ENCODE measurements around the gene EXOC3L1.

EXOC3L1 gene

GRCh38 chr16:67158637-67159600 is 31.0 kb downstream of the EXOC3L1 start:
- DNase-seq = no peak

- DNase-seq = no peak
Observed at GRCh38 chr16:67157892-67158635, 31.9 kb downstream of the EXOC3L1 start.

- DNase-seq = no peak
Observed at GRCh38 chr16:67157106-67157748, 32.7 kb downstream of the EXOC3L1 start.

GRCh38 chr16:67156143-67156844 is 33.6 kb downstream of the EXOC3L1 start:
- DNase-seq = no peak

- DNase-seq = peak; percentile 62
Observed at GRCh38 chr16:67155295-67156142, 34.4 kb downstream of the EXOC3L1 start.

GRCh38 chr16:67154578-67155294 is 35.2 kb downstream of the EXOC3L1 start:
- no peak for DNase-seq

- no peak for DNase-seq
Observed at GRCh38 chr16:67151431-67152097, 38.4 kb downstream of the EXOC3L1 start.

GRCh38 chr16:67150833-67151396 is 39.0 kb downstream of the EXOC3L1 start, which contains the start of gene B3GNT9:
Gene B3GNT9 (minus strand): TSS chr16:67150998. CDS start chr16:67150485, 513 bp downstream.
- DNase-seq = peak; percentile 75

- peak; percentile 78 for DNase-seq
Observed at GRCh38 chr16:67150047-67150832, 39.7 kb downstream of the EXOC3L1 start.

GRCh38 chr16:67149276-67150046 is 40.5 kb downstream of the EXOC3L1 start:
- no peak for DNase-seq

- no peak for DNase-seq
Observed at GRCh38 chr16:67148656-67149275, 41.2 kb downstream of the EXOC3L1 start.

- no peak for DNase-seq
Observed at GRCh38 chr16:67148221-67148620, 41.7 kb downstream of the EXOC3L1 start.

- no peak for DNase-seq
Observed at GRCh38 chr16:67147437-67148140, 42.3 kb downstream of the EXOC3L1 start.

- DNase-seq = no peak
Observed at GRCh38 chr16:67146523-67147357, 43.2 kb downstream of the EXOC3L1 start.

- no peak for DNase-seq
Observed at GRCh38 chr16:67145746-67146145, 44.2 kb downstream of the EXOC3L1 start.

- DNase-seq = no peak
Observed at GRCh38 chr16:67144943-67145342, 45.0 kb downstream of the EXOC3L1 start.

Measured in fibroblast of skin of right quadriceps (primary cell).